ENCODE data around the gene NFATC1.
"Not testable (repeated sequence)": the region's sequence is repeated elsewhere in the genome, so short reads cannot be mapped to it uniquely, and the experiment has no call there.

Gene NFATC1

GRCh38 chr18:79375441-79376154 is 20.1 kb upstream of the NFATC1 start:
- DNase-seq (ENCODE audit: low read depth in 2 of 2): no peak

GRCh38 chr18:79376661-79377060 is 19.1 kb upstream of the NFATC1 start:
- not testable (repeated sequence) for DNase-seq (ENCODE audit: low read depth in 2 of 2)

GRCh38 chr18:79377187-79377891 is 18.4 kb upstream of the NFATC1 start:
- no peak for DNase-seq (ENCODE audit: low read depth in 2 of 2)

- DNase-seq (ENCODE audit: low read depth in 2 of 2): peak in 1 of 2 donors; percentile 49
Observed at GRCh38 chr18:79378536-79379250, 17.0 kb upstream of the NFATC1 start.

GRCh38 chr18:79379251-79379905 is 16.4 kb upstream of the NFATC1 start:
- DNase-seq (ENCODE audit: low read depth in 2 of 2): no peak

GRCh38 chr18:79379931-79380815 is 15.6 kb upstream of the NFATC1 start:
- no peak for DNase-seq (ENCODE audit: low read depth in 2 of 2)

- DNase-seq (ENCODE audit: low read depth in 2 of 2): no peak
Observed at GRCh38 chr18:79380816-79381806, 14.6 kb upstream of the NFATC1 start.

- no peak for DNase-seq (ENCODE audit: low read depth in 2 of 2)
Observed at GRCh38 chr18:79381811-79382311, 13.9 kb upstream of the NFATC1 start.

GRCh38 chr18:79382681-79383387 is 12.9 kb upstream of the NFATC1 start:
- DNase-seq (ENCODE audit: low read depth in 2 of 2): no peak

- no peak for DNase-seq (ENCODE audit: low read depth in 2 of 2)
Observed at GRCh38 chr18:79383388-79384056, 12.2 kb upstream of the NFATC1 start.

GRCh38 chr18:79384151-79384807 is 11.5 kb upstream of the NFATC1 start:
- no peak for DNase-seq (ENCODE audit: low read depth in 2 of 2)

- no peak for DNase-seq (ENCODE audit: low read depth in 2 of 2)
Observed at GRCh38 chr18:79384834-79385233, 10.9 kb upstream of the NFATC1 start.

GRCh38 chr18:79385326-79385707 is 10.4 kb upstream of the NFATC1 start:
- no peak for DNase-seq (ENCODE audit: low read depth in 2 of 2)

- no peak for DNase-seq (ENCODE audit: low read depth in 2 of 2)
Observed at GRCh38 chr18:79385708-79386341, 9.9 kb upstream of the NFATC1 start.

- no peak for DNase-seq (ENCODE audit: low read depth in 2 of 2)
Observed at GRCh38 chr18:79386547-79386946, 9.2 kb upstream of the NFATC1 start.

- DNase-seq (ENCODE audit: low read depth in 2 of 2): no peak
Observed at GRCh38 chr18:79387214-79387613, 8.5 kb upstream of the NFATC1 start.

- DNase-seq (ENCODE audit: low read depth in 2 of 2): no peak
Observed at GRCh38 chr18:79387615-79388014, 8.1 kb upstream of the NFATC1 start.

GRCh38 chr18:79388043-79388442 is 7.7 kb upstream of the NFATC1 start:
- no peak for DNase-seq (ENCODE audit: low read depth in 2 of 2)

Measured in stimulated activated CD8-positive, alpha-beta memory T cell treated with anti-CD3 and anti-CD28 coated beads, Interleukin-15, amount 100 ng/mL, for 4 hours (primary cell).